Measurements from ENCODE around the gene WWP2.

WWP2 gene

GRCh38 chr16:69888005-69888590, 126.0 kb downstream of the WWP2 start:
- DNase-seq (ENCODE audit: low read depth in 1 of 2, low spot score in 1 of 2), result no peak

- no peak for DNase-seq (ENCODE audit: low read depth in 1 of 2, low spot score in 1 of 2)
Measured at GRCh38 chr16:69889295-69889964, 127.3 kb downstream of the WWP2 start.

GRCh38 chr16:69890114-69890891, 128.2 kb downstream of the WWP2 start:
- DNase-seq (ENCODE audit: low read depth in 1 of 2, low spot score in 1 of 2), result no peak

GRCh38 chr16:69890892-69891282, 128.8 kb downstream of the WWP2 start:
- DNase-seq (ENCODE audit: low read depth in 1 of 2, low spot score in 1 of 2), result no peak

GRCh38 chr16:69892378-69892777, 130.2 kb downstream of the WWP2 start:
- no peak for DNase-seq (ENCODE audit: low read depth in 1 of 2, low spot score in 1 of 2)

- DNase-seq (ENCODE audit: low read depth in 1 of 2, low spot score in 1 of 2), result no peak
Measured at GRCh38 chr16:69893106-69893505, 131.0 kb downstream of the WWP2 start.

- no peak for DNase-seq (ENCODE audit: low read depth in 1 of 2, low spot score in 1 of 2)
Measured at GRCh38 chr16:69894676-69895075, 132.5 kb downstream of the WWP2 start.

GRCh38 chr16:69903865-69904415, 141.8 kb downstream of the WWP2 start:
- no peak for DNase-seq (ENCODE audit: low read depth in 1 of 2, low spot score in 1 of 2)

- no peak for DNase-seq (ENCODE audit: low read depth in 1 of 2, low spot score in 1 of 2)
Measured at GRCh38 chr16:69904495-69905170, 142.5 kb downstream of the WWP2 start.

- no peak for DNase-seq (ENCODE audit: low read depth in 1 of 2, low spot score in 1 of 2)
Measured at GRCh38 chr16:69905171-69905555, 143.0 kb downstream of the WWP2 start.

- DNase-seq (ENCODE audit: low read depth in 1 of 2, low spot score in 1 of 2), result no peak
Measured at GRCh38 chr16:69906838-69907401, 144.8 kb downstream of the WWP2 start.

GRCh38 chr16:69909043-69909442, 146.9 kb downstream of the WWP2 start:
- no peak for DNase-seq (ENCODE audit: low read depth in 1 of 2, low spot score in 1 of 2)

- no peak for DNase-seq (ENCODE audit: low read depth in 1 of 2, low spot score in 1 of 2)
Measured at GRCh38 chr16:69909760-69910159, 147.6 kb downstream of the WWP2 start.

- no peak for DNase-seq (ENCODE audit: low read depth in 1 of 2, low spot score in 1 of 2)
Measured at GRCh38 chr16:69910964-69911363, 148.8 kb downstream of the WWP2 start.

GRCh38 chr16:69916462-69916861, 154.3 kb downstream of the WWP2 start:
- no peak for DNase-seq (ENCODE audit: low read depth in 1 of 2, low spot score in 1 of 2)

- no peak for DNase-seq (ENCODE audit: low read depth in 1 of 2, low spot score in 1 of 2)
Measured at GRCh38 chr16:69917311-69917710, 155.2 kb downstream of the WWP2 start.

GRCh38 chr16:69917739-69918138, 155.6 kb downstream of the WWP2 start:
- no peak for DNase-seq (ENCODE audit: low read depth in 1 of 2, low spot score in 1 of 2)

GRCh38 chr16:69918241-69918640, 156.1 kb downstream of the WWP2 start:
- DNase-seq (ENCODE audit: low read depth in 1 of 2, low spot score in 1 of 2), result no peak

- DNase-seq (ENCODE audit: low read depth in 1 of 2, low spot score in 1 of 2), result no peak
Measured at GRCh38 chr16:69921127-69921526, 159.0 kb downstream of the WWP2 start.

GRCh38 chr16:69922200-69922599, 160.1 kb downstream of the WWP2 start:
- DNase-seq (ENCODE audit: low read depth in 1 of 2, low spot score in 1 of 2), result no peak

Data from activated CD4-positive, alpha-beta T cell treated with anti-CD3 and anti-CD28 coated beads, Interleukin-2, amount 50 U/mL, for 24 hours (primary cell).